ENCODE results near the gene PTGES2. TPM values are rescaled to one million over a fixed set of nuclear protein-coding genes. Genes with fewer than 3 reads are reported as not detected.

The PTGES2 gene
- total RNA-seq, 1 experiment from 2014 or later = 76.8 TPM

DNA sequence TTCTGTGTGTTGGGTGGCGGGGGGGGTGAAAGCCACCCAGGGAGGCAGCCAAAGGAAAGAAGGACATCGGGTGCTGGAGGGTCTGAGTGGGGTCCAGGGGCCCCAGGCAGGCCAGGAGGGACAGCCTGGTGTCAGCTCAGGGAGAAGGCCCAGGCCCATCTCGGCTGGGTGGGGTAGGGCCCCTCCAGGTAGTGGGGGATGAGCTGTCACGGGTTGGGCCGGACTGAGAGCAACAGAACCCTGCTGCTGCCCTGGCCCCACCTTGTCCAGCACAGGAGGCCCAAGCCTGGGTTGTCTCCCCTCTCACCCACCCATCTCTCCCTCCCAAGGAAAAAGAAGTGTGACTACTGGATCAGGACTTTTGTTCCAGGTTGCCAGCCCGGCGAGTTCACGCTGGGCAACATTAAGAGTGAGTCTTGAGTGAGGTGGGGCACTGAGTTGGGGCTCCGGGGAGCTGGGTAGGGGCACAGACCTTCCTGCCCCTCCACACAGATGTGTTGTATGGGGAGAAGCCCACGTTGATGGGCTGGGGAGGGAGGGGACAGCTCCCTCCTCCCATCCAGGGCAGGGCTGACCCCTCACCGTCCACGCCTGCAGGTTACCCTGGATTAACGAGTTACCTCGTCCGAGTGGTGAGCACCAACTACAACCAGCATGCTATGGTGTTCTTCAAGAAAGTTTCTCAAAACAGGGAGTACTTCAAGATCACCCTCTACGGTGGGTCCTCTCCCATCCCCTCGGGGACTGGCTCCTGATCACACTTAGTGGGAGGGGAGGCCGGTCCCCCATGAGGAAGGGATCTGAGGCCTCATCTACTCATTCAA, 24.0 kb upstream of the PTGES2 start:
- POLR2A ChIA-PET = no interaction called here
- in situ Hi-C loops (cut with HindIII; ENCODE audit: low pct_unique_long_range_greater_than_20kb, low sequenced_read_pairs) (no loop called here), intact Hi-C loops (cut with micrococcal nuclease; ENCODE audit: unreplicated experiment) (no loop called here)
- ATAC-seq (no peak), DNase-seq (ENCODE audit: low read depth, low spot score) (no peak)
- no peak for TF ChIP-seq SIN3A (IDR thresholded peaks at IDR 0.05; ENCODE audit: borderline replicate concordance, insufficient read depth, low read depth, low read length)
- TF ChIP-seq TCF7L2 (IDR thresholded peaks at IDR 0.05; ENCODE audit: low read depth, low read length) = no peak
- no peak for TF ChIP-seq POLR2AphosphoS5 (IDR thresholded peaks at IDR 0.05; ENCODE audit: low read depth, low read length)
- TF ChIP-seq, protein P1, sequence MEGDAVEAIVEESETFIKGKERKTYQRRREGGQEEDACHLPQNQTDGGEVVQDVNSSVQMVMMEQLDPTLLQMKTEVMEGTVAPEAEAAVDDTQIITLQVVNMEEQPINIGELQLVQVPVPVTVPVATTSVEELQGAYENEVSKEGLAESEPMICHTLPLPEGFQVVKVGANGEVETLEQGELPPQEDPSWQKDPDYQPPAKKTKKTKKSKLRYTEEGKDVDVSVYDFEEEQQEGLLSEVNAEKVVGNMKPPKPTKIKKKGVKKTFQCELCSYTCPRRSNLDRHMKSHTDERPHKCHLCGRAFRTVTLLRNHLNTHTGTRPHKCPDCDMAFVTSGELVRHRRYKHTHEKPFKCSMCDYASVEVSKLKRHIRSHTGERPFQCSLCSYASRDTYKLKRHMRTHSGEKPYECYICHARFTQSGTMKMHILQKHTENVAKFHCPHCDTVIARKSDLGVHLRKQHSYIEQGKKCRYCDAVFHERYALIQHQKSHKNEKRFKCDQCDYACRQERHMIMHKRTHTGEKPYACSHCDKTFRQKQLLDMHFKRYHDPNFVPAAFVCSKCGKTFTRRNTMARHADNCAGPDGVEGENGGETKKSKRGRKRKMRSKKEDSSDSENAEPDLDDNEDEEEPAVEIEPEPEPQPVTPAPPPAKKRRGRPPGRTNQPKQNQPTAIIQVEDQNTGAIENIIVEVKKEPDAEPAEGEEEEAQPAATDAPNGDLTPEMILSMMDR (IDR thresholded peaks at IDR 0.05) = no peak
- CTCF ChIA-PET = no interaction called here
- H3K9me3 ChIP-seq (ENCODE audit: control insufficient read depth, insufficient read depth, low read depth, low read length) = no peaks in the 10 kb centered on the region
- no peaks in the 10 kb centered on the region for H3K27me3 ChIP-seq (ENCODE audit: control insufficient read depth, insufficient read depth, low read length)
- peaks cover 5% of the 10 kb centered on the region for H3K4me1 ChIP-seq (ENCODE audit: control insufficient read depth, insufficient read depth, low read length)
- no peak overlapping the region for H3K27ac ChIP-seq (ENCODE audit: low read length)
- no peaks in the 10 kb centered on the region for H3K36me3 ChIP-seq (ENCODE audit: control insufficient read depth, insufficient read depth, low read length)
- no peak overlapping the region for H3K4me3 ChIP-seq (ENCODE audit: low read depth in 2 of 2, low read length in 2 of 2)
- no TSS peak for BruUV-seq (replicated peaks)

DNA sequence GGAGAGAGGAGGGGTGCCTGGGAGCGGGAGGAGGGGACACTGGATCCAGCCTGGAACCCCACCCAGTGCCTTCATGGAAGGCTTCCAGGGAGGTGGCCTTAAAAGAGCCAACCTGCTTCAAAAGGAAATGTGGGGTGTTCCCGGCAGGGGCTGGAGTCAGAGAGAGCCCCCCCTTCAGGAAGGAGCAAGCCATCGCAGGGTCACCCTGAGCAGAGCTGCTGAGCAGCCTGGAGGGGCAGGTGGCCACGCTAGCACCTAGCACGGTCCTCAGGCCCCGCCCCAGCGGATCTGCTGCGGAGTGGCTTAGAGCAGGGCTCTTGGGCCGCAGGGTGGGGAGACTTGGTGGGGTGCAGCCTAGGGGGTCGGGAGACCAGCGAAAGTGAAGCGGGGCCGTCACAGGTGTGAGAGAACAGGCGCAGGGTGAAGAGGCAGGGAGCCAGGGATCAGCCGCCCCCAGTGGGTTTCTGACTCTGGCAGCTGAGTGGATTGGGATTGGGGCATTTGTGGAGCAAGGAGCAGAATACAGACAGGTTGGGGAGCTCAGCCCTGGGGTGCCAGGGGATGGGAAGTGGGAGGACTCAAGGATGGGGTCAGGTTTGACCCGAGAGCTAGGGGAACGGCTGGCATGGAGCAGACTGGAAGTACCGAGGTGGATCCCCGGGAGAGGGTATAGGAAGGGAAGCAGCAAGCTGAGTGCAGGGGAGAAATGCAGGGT, 23.2 kb upstream of the PTGES2 start:
- in situ Hi-C loops (cut with HindIII; ENCODE audit: low pct_unique_long_range_greater_than_20kb, low sequenced_read_pairs) = no loop called here
- TF ChIP-seq, protein P1 (IDR thresholded peaks at IDR 0.05) = no peak
- no peak for TF ChIP-seq REST (IDR thresholded peaks at IDR 0.05; ENCODE audit: insufficient read depth in 1 of 2, low read depth in 2 of 2, low read length in 1 of 2)
- TF ChIP-seq TCF7L2 (IDR thresholded peaks at IDR 0.05; ENCODE audit: low read depth, low read length) = no peak
- TF ChIP-seq POLR2AphosphoS5 (IDR thresholded peaks at IDR 0.05; ENCODE audit: low read depth, low read length) = no peak
- TF ChIP-seq SIN3A (IDR thresholded peaks at IDR 0.05; ENCODE audit: borderline replicate concordance, insufficient read depth, low read depth, low read length) = no peak
- no peaks in the 10 kb centered on the region for H3K36me3 ChIP-seq (ENCODE audit: control insufficient read depth, insufficient read depth, low read length)
- intact Hi-C loops (cut with micrococcal nuclease; ENCODE audit: unreplicated experiment) = no loop called here
- no TSS peak for BruUV-seq (replicated peaks)
- no peak overlapping the region for H3K4me3 ChIP-seq (ENCODE audit: low read depth in 2 of 2, low read length in 2 of 2)
- peaks cover 5% of the 10 kb centered on the region for H3K4me1 ChIP-seq (ENCODE audit: control insufficient read depth, insufficient read depth, low read length)
- H3K27ac ChIP-seq (ENCODE audit: low read length) = no peak overlapping the region
- H3K9me3 ChIP-seq (ENCODE audit: control insufficient read depth, insufficient read depth, low read depth, low read length) = no peaks in the 10 kb centered on the region
- no peaks in the 10 kb centered on the region for H3K27me3 ChIP-seq (ENCODE audit: control insufficient read depth, insufficient read depth, low read length)
- DNase-seq (ENCODE audit: low read depth, low spot score) = no peak
- ChIA-PET POLR2A (no interaction called here), CTCF (no interaction called here)
- no peak for ATAC-seq
